Measurements from ENCODE around the gene FRMD6.

Gene FRMD6

GRCh38 chr14:51676549-51676948 lies 24.8 kb downstream of the FRMD6 start:
- Histone ChIP-seq H3K36me3 (ENCODE audit: insufficient read depth) (no peaks in the 10 kb centered on the region), H2AFZ (ENCODE audit: low read depth) (no peak overlapping the region), H4K20me1 (ENCODE audit: insufficient read depth) (peaks cover 27% of the 10 kb centered on the region), H3K4me2 (peak overlapping the region; percentile 46), H3K4me1 (ENCODE audit: low read depth, poor library complexity, severe bottlenecking) (peaks cover 66% of the 10 kb centered on the region), H3K27me3 (ENCODE audit: insufficient read depth, low read depth) (no peaks in the 10 kb centered on the region), H3K9ac (no peak overlapping the region), H3K27ac (peak overlapping the region; percentile 29; the same call in 1 of the 2 replicates), H3K4me3 (IDR thresholded peaks at IDR 0.05; ENCODE audit: insufficient read depth, low read depth, low read length) (no peak overlapping the region), H3K79me2 (ENCODE audit: insufficient read depth, low read depth) (peaks cover 83% of the 10 kb centered on the region)
- TF ChIP-seq CTCF (conservative IDR thresholded peaks at IDR 0.05; ENCODE audit: low read depth, low read length) = no peak

- Histone ChIP-seq H3K79me2 (ENCODE audit: insufficient read depth, low read depth) (peaks cover 82% of the 10 kb centered on the region), H2AFZ (ENCODE audit: low read depth) (no peak overlapping the region), H3K4me1 (ENCODE audit: low read depth, poor library complexity, severe bottlenecking) (peaks cover 70% of the 10 kb centered on the region), H3K9ac (no peak overlapping the region), H3K4me2 (peak overlapping the region; percentile 46), H3K4me3 (IDR thresholded peaks at IDR 0.05; ENCODE audit: insufficient read depth, low read depth, low read length) (no peak overlapping the region), H3K27ac (peak overlapping the region; percentile 29; the same call in 1 of the 2 replicates), H4K20me1 (ENCODE audit: insufficient read depth) (peaks cover 27% of the 10 kb centered on the region), H3K36me3 (ENCODE audit: insufficient read depth) (no peaks in the 10 kb centered on the region), H3K27me3 (ENCODE audit: insufficient read depth, low read depth) (no peaks in the 10 kb centered on the region)
- no peak for TF ChIP-seq CTCF (conservative IDR thresholded peaks at IDR 0.05; ENCODE audit: low read depth, low read length)
Measured at GRCh38 chr14:51677266-51677665, 25.6 kb downstream of the FRMD6 start.

- Histone ChIP-seq H4K20me1 (ENCODE audit: insufficient read depth) (peaks cover 27% of the 10 kb centered on the region), H2AFZ (ENCODE audit: low read depth) (no peak overlapping the region), H3K79me2 (ENCODE audit: insufficient read depth, low read depth) (peaks cover 77% of the 10 kb centered on the region), H3K27ac (peak overlapping the region; percentile 29; the same call in 1 of the 2 replicates), H3K27me3 (ENCODE audit: insufficient read depth, low read depth) (no peaks in the 10 kb centered on the region), H3K4me2 (peak overlapping the region; percentile 46), H3K36me3 (ENCODE audit: insufficient read depth) (no peaks in the 10 kb centered on the region), H3K4me1 (ENCODE audit: low read depth, poor library complexity, severe bottlenecking) (peaks cover 73% of the 10 kb centered on the region), H3K9ac (no peak overlapping the region), H3K4me3 (IDR thresholded peaks at IDR 0.05; ENCODE audit: insufficient read depth, low read depth, low read length) (no peak overlapping the region)
- no peak for TF ChIP-seq CTCF (conservative IDR thresholded peaks at IDR 0.05; ENCODE audit: low read depth, low read length)
Measured at GRCh38 chr14:51677738-51678137, 26.0 kb downstream of the FRMD6 start.

GRCh38 chr14:51680031-51680430 lies 28.3 kb downstream of the FRMD6 start:
- peaks cover 55% of the 10 kb centered on the region for H3K4me1 ChIP-seq (ENCODE audit: low read depth, poor library complexity, severe bottlenecking)
- H3K4me3 ChIP-seq (IDR thresholded peaks at IDR 0.05; ENCODE audit: insufficient read depth, low read depth, low read length) = no peak overlapping the region
- H4K20me1 ChIP-seq (ENCODE audit: insufficient read depth) = peaks cover 24% of the 10 kb centered on the region
- H3K27me3 ChIP-seq (ENCODE audit: insufficient read depth, low read depth) = no peaks in the 10 kb centered on the region
- H3K36me3 ChIP-seq (ENCODE audit: insufficient read depth) = no peaks in the 10 kb centered on the region
- TF ChIP-seq CTCF (conservative IDR thresholded peaks at IDR 0.05; ENCODE audit: low read depth, low read length) = no peak
- no peak overlapping the region for H3K4me2 ChIP-seq
- H2AFZ ChIP-seq (ENCODE audit: low read depth) = no peak overlapping the region
- no peak overlapping the region for H3K9ac ChIP-seq
- H3K79me2 ChIP-seq (ENCODE audit: insufficient read depth, low read depth) = peaks cover 69% of the 10 kb centered on the region
- no peak overlapping the region for H3K27ac ChIP-seq

Data from KMS-11 (cell line).